ENCODE measurements around the gene KCNT1.

KCNT1 gene

GRCh38 chr9:135769489-135770202, 67.7 kb downstream of the KCNT1 start:
- DNase-seq, result no peak

GRCh38 chr9:135770203-135770535, 68.2 kb downstream of the KCNT1 start:
- DNase-seq, result no peak

- DNase-seq, result no peak
Observed at GRCh38 chr9:135770771-135771170, 68.8 kb downstream of the KCNT1 start.

GRCh38 chr9:135771401-135772051, 69.5 kb downstream of the KCNT1 start:
- no peak for DNase-seq

DNA sequence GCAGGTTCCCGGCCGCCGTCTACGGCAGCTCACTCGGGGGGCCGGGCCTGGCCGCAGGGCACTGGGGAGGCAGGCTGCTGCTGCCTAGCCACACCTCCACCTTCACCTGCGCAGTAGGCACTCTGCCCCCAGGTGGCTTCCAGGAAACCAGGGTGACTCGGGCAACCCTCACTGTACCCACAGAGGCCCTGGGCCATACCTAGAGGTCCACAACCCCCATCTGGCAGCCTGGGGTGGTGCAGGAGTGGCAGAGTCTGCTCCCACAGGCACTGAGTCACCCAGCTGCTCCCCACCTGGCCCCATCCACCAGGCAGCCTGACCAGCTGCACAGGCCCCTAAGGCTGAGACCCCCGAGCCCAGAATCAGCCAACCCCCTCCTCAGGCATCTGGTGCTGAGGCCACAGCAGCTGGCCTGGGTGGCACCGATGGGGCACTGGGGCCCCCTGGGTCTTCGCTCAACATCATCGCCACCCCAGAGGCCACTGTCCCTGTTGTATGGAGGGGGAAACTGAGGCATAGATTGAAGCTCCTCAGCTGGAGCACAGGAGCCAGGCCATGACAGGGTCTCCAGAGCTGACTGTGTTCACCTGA, 70.2 kb downstream of the KCNT1 start:
- no peak for DNase-seq

- no peak for DNase-seq
Observed at GRCh38 chr9:135772702-135773493, 70.9 kb downstream of the KCNT1 start.

- DNase-seq, result no peak
Observed at GRCh38 chr9:135773530-135774238, 71.7 kb downstream of the KCNT1 start.

GRCh38 chr9:135774239-135774747, 72.3 kb downstream of the KCNT1 start:
- DNase-seq, result no peak

DNA sequence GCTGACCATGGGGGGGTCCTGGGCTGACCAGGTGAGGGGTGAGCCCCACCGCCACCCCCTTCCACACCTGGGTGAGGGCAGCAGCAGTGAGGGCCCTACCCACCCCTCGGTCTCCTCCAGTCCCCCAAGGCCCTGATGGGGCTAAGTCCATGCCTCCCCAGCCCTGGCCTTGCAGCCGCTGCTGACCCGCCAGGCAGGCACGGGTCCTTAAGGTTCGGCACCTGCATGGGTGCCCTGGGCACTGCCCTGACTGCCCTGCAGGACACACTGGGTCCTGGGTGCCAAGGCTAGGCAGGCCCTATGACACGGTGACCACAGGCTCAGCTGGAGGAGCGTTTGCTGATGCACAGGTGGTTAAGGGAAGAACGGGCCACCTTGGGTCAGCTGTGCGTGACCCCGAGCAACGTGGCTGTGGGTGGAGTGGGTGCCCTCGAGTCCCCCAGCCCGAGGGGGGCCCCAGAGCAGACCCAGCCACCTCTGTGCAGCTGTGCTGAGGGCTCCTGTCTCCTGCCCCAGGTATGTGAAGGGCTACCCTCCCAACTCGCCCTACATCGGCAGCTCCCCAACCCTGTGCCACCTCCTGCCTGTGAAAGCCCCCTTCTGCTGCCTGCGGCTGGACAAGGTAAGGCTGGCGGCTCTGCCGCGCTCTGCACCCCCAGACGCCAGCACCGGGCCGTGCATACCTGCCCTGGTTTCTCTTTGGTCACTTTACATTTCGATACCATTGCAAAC, 73.0 kb downstream of the KCNT1 start:
- DNase-seq, result no peak

- DNase-seq, result no peak
Observed at GRCh38 chr9:135775911-135776310, 73.9 kb downstream of the KCNT1 start.

DNA sequence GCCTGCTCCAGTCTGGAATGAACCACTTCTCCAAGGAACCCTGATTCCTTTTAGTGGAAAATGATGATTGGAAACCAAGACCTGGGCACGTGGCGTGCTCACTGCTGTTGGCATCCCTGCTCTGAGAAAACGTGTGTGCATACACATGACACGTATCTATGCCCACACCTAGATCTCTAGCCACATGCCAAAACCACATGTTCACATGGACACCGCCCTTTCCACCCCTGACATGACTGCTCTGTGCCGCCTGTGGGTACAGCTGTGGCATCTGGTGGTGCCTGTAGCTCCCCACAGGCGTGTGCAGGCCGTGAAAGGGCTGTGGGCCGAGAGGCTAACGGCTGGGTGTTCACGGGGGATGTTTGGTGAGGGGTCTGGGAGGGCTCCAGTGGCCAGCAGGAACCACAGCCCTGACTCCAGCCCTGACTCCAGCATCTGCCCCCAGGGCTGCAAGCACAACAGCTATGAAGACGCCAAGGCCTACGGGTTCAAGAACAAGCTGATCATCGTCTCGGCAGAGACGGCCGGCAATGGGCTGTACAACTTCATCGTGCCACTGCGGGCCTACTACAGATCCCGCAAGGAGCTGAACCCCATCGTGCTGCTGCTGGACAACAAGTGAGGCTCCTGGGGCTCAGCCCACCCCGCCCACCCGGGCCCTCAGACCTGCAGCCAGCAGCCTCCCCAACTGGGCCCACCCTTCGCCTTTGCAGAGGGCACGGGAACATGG, 75.1 kb downstream of the KCNT1 start:
- DNase-seq, result no peak

DNA sequence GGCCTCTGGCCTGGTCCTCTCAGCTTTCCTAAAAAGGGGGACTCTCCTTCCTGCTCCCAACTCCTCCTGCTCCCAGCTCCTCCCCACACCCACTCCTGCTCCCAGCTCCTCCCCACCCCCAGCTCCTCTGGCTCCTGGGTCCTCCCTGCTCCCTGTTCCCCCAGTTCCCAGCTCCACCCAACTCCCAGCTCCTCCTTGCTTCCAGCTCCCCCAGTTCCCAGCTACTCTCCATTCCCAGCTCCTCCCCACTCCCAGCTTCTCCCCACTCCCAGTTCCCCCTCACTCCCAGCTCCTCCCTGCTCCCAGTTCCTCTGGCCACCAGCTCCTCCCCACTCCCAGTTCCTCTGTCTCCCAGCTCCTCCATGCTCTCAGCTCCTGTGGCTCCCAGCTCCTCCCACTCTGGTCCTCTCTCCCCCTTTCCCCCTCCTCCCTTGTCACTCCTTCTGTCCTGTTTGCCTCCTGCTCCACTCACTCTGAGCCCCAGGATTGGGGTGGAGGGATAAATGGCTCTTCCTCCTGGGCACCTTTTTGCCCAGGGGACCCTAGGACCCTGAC, 75.7 kb downstream of the KCNT1 start:
- DNase-seq, result no peak

- no peak for DNase-seq
Observed at GRCh38 chr9:135778421-135778820, 76.4 kb downstream of the KCNT1 start.

- DNase-seq, result no peak
Observed at GRCh38 chr9:135779571-135779970, 77.6 kb downstream of the KCNT1 start.

DNA sequence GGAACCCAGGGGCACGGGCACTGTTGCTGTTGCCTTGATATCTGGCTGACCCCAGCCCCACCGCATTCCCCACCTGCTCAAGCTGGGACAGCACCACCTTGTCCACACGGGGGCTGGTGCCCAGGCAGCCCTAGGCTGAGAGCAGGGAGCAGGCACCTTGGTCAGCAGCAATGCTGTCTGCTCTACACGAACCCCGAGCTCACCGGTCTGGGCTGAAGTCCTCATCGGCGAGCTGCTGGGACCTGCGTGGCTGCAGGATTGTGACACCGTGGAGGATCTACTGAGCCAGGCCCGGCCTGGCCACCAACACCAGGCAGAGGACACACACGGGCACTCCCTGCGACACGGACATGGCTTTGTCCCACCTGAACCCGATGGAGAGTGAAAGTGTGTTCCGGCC, 78.1 kb downstream of the KCNT1 start:
- no peak for DNase-seq

DNA sequence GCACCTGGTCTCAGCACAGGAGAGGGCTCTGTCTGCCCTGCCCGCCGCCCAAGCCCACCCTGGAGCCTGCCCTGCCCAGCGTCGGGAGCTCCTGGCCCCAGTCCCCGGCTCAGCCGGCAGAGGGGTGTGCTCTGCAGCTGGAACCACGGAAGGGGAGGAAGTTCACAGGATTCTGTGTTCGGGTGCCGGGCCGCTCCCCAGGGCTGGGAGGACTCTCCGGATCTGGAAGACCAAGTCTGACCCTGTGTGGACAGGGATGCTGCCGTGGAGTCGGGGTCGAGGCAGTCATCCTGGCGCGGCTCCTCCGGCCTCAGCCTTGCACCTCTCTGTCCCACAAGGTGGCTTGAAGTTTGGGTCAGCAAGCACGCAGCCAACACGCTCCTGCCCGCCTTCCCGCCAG, 78.6 kb downstream of the KCNT1 start:
- no peak for DNase-seq

GRCh38 chr9:135782946-135783345, 81.0 kb downstream of the KCNT1 start:
- DNase-seq, result no peak

- DNase-seq, result no peak
Observed at GRCh38 chr9:135783540-135784245, 81.7 kb downstream of the KCNT1 start.

GRCh38 chr9:135785013-135785575, 83.1 kb downstream of the KCNT1 start:
- no peak for DNase-seq

- DNase-seq, result no peak
Observed at GRCh38 chr9:135786146-135786690, 84.2 kb downstream of the KCNT1 start.

Data from bone marrow (tissue), 2 donors.